Thoracic aorta (tissue), 2 donors: ENCODE measurements around the gene VIPAS39. TPM values are rescaled to one million over a fixed set of nuclear protein-coding genes. Genes with fewer than 3 reads are reported as not detected.
"Not testable (repeated sequence)": the region's sequence is repeated elsewhere in the genome, so short reads cannot be mapped to it uniquely, and the experiment has no call there.

Source experiments
- ATAC-seq: fragments of 150-250 bp; one replicate; pipeline ENCODE4 v1.8.0; 2017; ENCODE audit warnings: low read depth; ENCODE audit not compliant: insufficient number of reproducible peaks, low FRiP score
- DNase-seq: peaks from one replicate; pipeline ENCODE4 v3.0.0-alpha.2; 2020; ENCODE audit warnings: low spot score
- H3K27ac ChIP-seq, 2 donors: fragments of 200-600 bp; sonication (generic); 1 replicate in 1 of 2; 2 replicates in 1 of 2; pipeline ENCODE4 v1.5.1; 2016; ENCODE audit warnings: mild to moderate bottlenecking in 2 of 2, moderate library complexity in 2 of 2
- H3K27me3 ChIP-seq: fragments of 200-600 bp; sonication (generic); replicated peaks from 2 replicates; pipeline ENCODE4 v1.6.0; 2016; ENCODE audit warnings: mild to moderate bottlenecking; ENCODE audit not compliant: insufficient read depth
- H3K36me3 ChIP-seq: fragments of 200-600 bp; sonication (generic); one replicate; pipeline ENCODE4 v1.5.1; 2016
- H3K4me1 ChIP-seq, 2 donors: fragments of 200-600 bp; sonication (generic); 1 replicate in 1 of 2; 2 replicates in 1 of 2; pipeline versions ENCODE4 v1.5.1 to v1.6.0; 2016; ENCODE audit warnings: low read depth in 2 of 2, mild to moderate bottlenecking in 1 of 2; ENCODE audit not compliant: control insufficient read depth in 1 of 2
- H3K4me3 ChIP-seq: fragments of 200-600 bp; sonication (generic); 2 replicates; pipeline ENCODE4 v1.5.1; 2016; ENCODE audit warnings: mild to moderate bottlenecking
- H3K9me3 ChIP-seq: fragments of 200-600 bp; sonication (generic); 2 replicates; pipeline ENCODE4 v1.5.1; 2016
- total RNA-seq, 2 donors: library from RNA; depleted of rRNA; stranded (reverse); fragments of >200 nt; gene quantifications; one replicate each; pipeline versions ENCODE4 v1.1.0 to v1.2.3, GENCODE V29; 2016
- TF ChIP-seq, protein P1 (sequence below): fragments of 200-600 bp; sonication (generic); IDR thresholded peaks from one replicate; pipeline ENCODE4 v1.5.1; 2019; ENCODE audit warnings: antibody characterized with exemption

Gene VIPAS39
- total RNA-seq, 2 donors from 2014 or later, result 20.2 to 21.0 TPM

DNA sequence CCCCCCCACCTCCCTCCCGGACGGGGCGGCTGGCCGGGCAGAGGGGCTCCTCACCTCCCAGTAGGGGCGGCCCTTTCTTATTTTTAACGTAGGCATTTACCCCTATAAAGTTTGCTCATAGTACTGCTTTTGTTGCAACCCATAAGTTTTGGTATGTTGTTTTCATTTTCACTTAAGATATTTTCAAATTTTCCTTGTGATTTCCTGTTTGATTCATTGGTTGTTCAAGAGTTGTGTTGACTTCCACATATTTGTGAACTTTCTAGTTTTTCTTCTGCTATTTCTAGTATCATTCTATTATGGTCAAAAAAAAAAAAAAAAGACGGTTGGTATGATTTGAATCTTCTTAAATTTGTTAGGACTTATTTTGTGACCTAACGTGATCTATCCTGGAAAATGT, 40.6 kb downstream of the VIPAS39 start:
- H3K4me3 ChIP-seq, result no peak overlapping the region
- peaks cover 14% of the 10 kb centered on the region for H3K9me3 ChIP-seq
- no peak for ATAC-seq
- TF ChIP-seq, protein P1, sequence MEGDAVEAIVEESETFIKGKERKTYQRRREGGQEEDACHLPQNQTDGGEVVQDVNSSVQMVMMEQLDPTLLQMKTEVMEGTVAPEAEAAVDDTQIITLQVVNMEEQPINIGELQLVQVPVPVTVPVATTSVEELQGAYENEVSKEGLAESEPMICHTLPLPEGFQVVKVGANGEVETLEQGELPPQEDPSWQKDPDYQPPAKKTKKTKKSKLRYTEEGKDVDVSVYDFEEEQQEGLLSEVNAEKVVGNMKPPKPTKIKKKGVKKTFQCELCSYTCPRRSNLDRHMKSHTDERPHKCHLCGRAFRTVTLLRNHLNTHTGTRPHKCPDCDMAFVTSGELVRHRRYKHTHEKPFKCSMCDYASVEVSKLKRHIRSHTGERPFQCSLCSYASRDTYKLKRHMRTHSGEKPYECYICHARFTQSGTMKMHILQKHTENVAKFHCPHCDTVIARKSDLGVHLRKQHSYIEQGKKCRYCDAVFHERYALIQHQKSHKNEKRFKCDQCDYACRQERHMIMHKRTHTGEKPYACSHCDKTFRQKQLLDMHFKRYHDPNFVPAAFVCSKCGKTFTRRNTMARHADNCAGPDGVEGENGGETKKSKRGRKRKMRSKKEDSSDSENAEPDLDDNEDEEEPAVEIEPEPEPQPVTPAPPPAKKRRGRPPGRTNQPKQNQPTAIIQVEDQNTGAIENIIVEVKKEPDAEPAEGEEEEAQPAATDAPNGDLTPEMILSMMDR, result no peak
- H3K27ac ChIP-seq, result no peak overlapping the region
- H3K36me3 ChIP-seq, result peaks cover 3% of the 10 kb centered on the region
- no peaks in the 10 kb centered on the region for H3K4me1 ChIP-seq
- H3K27me3 ChIP-seq, result no peaks in the 10 kb centered on the region
- DNase-seq, result no peak

DNA sequence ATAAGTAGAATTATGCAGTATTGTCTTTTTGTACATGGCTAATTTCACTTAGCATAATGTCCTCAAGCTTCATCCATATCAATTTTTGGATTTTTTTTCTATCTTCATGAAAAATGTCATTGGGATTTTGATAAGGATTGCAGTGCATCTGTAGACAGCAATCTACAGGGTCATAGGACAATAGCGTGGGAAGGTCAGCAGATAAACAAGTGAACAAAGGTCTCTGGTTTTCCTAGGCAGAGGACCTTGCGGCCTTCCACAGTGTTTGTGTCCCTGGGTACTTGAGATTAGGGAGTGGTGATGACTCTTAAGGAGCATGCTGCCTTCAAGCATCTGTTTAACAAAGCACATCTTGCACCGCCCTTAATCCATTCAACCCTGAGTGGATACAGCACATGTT, 41.3 kb downstream of the VIPAS39 start:
- H3K27me3 ChIP-seq, result not testable (repeated sequence)

DNA sequence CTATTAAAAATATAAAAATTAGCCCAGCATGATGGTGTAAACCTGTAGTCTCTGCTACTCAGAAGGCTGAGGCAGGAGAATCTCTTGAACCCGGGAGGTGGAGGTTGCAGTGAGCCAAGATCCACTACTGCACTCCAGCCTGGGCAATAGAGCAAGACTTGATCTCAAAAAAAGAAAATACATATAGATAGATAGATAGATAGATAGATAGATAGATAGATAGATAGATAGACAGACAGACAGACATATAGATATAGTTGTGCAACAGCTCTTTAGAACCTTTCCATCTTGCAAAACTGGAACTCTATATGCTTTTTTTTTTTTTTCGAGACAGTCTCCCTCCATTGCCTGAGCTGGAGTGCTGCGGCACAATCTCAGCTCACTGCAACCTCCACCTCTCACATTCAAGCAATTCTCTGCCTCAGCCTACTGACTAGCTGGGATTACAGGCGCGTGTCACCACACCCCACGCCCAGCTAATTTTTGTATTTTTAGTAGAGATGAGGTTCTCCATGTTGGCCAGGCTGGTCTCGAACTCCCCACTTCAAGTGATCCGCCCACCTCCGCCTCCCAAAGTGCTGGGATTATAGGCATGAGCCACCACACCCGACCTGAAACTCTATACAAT, 41.9 kb downstream of the VIPAS39 start:
- not testable (repeated sequence) for H3K4me3 ChIP-seq, H3K27ac ChIP-seq, H3K27me3 ChIP-seq, ATAC-seq, DNase-seq, H3K4me1 ChIP-seq, H3K36me3 ChIP-seq
- H3K9me3 ChIP-seq, result peaks cover 14% of the 10 kb centered on the region

More for the DNA sequence above, 41.3 kb downstream of the VIPAS39 start:
- H3K36me3 ChIP-seq, H3K27ac ChIP-seq, DNase-seq, ATAC-seq, H3K4me3 ChIP-seq, H3K4me1 ChIP-seq: not testable (repeated sequence)
- peaks cover 14% of the 10 kb centered on the region for H3K9me3 ChIP-seq

DNA sequence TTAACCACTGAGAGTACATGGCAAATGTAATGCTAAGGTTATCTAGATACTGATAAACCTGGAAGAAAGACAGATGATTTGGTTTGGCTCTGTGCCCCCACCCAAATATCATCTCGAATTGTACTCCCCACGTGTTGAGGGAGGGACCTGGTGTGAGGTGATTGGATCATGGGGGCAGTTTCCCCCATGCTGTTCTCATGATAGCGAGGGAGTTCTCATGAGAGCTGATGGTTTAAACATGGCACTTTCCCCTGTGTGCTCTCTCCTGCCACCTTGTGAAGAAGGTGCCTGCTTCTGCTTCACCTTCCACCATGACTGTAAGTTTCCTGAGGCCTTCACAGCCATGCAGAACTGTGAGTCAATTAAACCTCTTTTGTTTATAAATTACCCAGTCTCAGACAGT, 48.3 kb downstream of the VIPAS39 start:
- Histone ChIP-seq H3K9me3 (no peaks in the 10 kb centered on the region), H3K27ac (no peak overlapping the region), H3K36me3 (no peaks in the 10 kb centered on the region), H3K4me3 (no peak overlapping the region), H3K27me3 (no peaks in the 10 kb centered on the region), H3K4me1 (no peaks in the 10 kb centered on the region)
- ATAC-seq (no peak), DNase-seq (no peak)
- TF ChIP-seq, protein P1, result no peak

DNA sequence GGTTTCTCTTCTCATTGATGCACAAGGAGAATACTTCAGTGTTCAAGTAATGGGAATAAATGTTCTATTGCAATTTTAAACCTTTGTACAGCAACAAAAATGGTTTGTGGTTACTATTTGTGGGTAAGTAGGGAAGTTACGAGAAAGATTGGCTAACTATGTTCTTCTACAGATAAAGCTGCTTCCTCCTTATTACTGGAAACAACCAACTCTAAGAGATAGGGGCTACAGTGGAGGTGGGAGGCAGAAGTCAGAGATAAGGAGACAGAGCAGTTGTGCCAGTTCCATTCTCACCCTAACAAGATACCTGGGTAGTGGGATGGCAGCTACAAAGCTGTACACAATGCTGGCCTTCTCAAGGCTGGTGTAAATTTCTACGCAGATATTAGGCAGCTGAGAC, 50.2 kb downstream of the VIPAS39 start:
- no peak overlapping the region for H3K27ac ChIP-seq
- H3K4me1 ChIP-seq, result no peaks in the 10 kb centered on the region
- TF ChIP-seq, protein P1, result no peak
- no peaks in the 10 kb centered on the region for H3K27me3 ChIP-seq
- H3K9me3 ChIP-seq, result no peaks in the 10 kb centered on the region
- ATAC-seq (no peak), DNase-seq (no peak)
- no peaks in the 10 kb centered on the region for H3K36me3 ChIP-seq
- no peak overlapping the region for H3K4me3 ChIP-seq

DNA sequence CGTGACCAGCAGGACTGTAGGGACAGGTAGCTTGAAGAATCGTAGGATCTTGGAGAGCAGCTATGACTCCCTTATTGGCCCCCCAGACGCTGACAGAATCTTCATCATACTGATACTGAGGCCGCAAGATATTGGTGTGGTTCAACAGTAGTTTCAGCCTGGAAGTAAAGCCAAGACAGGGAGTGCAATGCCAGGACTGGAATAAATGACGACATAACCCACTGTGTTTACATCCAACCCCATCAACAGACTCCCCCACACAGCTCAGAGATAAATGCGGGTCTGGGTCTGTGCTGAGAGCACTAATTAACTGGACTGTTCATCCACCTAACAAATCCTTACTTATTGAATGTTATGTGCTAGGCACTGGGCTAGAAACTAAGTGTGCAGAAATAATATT, 50.7 kb downstream of the VIPAS39 start:
- H3K9me3 ChIP-seq, result no peaks in the 10 kb centered on the region
- TF ChIP-seq, protein P1, result no peak
- H3K27me3 ChIP-seq, result no peaks in the 10 kb centered on the region
- H3K4me1 ChIP-seq, result no peaks in the 10 kb centered on the region
- no peaks in the 10 kb centered on the region for H3K36me3 ChIP-seq
- no peak overlapping the region for H3K4me3 ChIP-seq
- no peak for ATAC-seq
- DNase-seq, result no peak
- no peak overlapping the region for H3K27ac ChIP-seq
